ENCODE results near the gene KAZN.

- TF ChIP-seq CTCF (IDR thresholded peaks at IDR 0.05; ENCODE audit: poor library complexity) (no peak), EZH2 (IDR thresholded peaks at IDR 0.05; ENCODE audit: borderline replicate concordance) (no peak), EZH2phosphoT487 (IDR thresholded peaks at IDR 0.05; ENCODE audit: low read depth, severe bottlenecking, unreplicated experiment) (no peak)
Observed at GRCh38 chr1:14857436-14858195, 259.1 kb downstream of the KAZN start.
